Measurements from ENCODE around the gene RPN2.

RPN2 gene

DNA sequence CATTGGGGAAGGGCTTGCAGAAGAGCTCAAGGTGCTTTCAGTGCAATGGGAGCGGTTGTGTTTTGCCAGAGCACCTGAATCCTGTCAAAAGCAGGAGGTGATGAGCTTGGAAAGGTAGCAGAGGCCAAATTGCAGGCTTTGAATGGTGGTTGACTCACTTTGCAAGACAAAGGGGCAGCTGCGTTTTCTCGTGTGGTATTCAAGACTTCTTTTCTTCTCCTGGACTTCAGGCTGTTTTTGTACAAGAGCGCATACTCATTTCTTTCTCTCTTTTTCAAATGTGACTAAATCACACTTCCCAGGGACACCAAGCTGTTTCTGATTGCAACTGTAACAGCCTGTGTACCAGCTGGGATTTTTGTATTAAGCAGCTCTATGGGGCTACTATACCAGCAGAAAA lies 50.2 kb downstream of the RPN2 start:
- TF ChIP-seq, protein P1, sequence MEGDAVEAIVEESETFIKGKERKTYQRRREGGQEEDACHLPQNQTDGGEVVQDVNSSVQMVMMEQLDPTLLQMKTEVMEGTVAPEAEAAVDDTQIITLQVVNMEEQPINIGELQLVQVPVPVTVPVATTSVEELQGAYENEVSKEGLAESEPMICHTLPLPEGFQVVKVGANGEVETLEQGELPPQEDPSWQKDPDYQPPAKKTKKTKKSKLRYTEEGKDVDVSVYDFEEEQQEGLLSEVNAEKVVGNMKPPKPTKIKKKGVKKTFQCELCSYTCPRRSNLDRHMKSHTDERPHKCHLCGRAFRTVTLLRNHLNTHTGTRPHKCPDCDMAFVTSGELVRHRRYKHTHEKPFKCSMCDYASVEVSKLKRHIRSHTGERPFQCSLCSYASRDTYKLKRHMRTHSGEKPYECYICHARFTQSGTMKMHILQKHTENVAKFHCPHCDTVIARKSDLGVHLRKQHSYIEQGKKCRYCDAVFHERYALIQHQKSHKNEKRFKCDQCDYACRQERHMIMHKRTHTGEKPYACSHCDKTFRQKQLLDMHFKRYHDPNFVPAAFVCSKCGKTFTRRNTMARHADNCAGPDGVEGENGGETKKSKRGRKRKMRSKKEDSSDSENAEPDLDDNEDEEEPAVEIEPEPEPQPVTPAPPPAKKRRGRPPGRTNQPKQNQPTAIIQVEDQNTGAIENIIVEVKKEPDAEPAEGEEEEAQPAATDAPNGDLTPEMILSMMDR (IDR thresholded peaks at IDR 0.05; ENCODE audit: low read depth, low read length): no peak
- DNase-seq (ENCODE audit: low read depth, low spot score): no peak
- in situ Hi-C loops (cut with HindIII; ENCODE audit: low sequenced_read_pairs): no loop called here
- no peak overlapping the region for H3K4me3 ChIP-seq (ENCODE audit: low read depth, low read length)

DNA sequence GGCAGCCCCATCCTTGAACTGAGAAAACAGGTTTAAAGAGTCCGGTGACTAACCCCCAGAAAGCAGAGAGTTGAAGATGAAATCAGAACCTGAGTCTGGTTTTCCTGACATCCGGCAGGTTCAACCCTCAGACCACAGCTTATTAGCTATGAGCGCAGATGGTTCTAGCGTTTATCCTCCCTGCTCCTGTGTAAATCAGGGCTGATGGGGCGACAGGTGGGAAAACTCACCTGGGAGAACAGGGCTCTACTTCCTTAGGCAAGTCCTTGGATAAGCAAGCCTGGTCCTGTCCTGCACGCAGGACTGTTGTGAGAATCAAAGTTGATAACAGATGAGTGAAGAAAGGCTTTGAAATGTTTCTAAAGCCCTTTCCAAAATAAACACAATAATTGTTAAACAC lies 51.1 kb downstream of the RPN2 start:
- DNase-seq (ENCODE audit: low read depth, low spot score): no peak
- no peak overlapping the region for H3K4me3 ChIP-seq (ENCODE audit: low read depth, low read length)
- TF ChIP-seq, protein P1 (IDR thresholded peaks at IDR 0.05; ENCODE audit: low read depth, low read length): no peak
- in situ Hi-C loops (cut with HindIII; ENCODE audit: low sequenced_read_pairs): no loop called here

DNA sequence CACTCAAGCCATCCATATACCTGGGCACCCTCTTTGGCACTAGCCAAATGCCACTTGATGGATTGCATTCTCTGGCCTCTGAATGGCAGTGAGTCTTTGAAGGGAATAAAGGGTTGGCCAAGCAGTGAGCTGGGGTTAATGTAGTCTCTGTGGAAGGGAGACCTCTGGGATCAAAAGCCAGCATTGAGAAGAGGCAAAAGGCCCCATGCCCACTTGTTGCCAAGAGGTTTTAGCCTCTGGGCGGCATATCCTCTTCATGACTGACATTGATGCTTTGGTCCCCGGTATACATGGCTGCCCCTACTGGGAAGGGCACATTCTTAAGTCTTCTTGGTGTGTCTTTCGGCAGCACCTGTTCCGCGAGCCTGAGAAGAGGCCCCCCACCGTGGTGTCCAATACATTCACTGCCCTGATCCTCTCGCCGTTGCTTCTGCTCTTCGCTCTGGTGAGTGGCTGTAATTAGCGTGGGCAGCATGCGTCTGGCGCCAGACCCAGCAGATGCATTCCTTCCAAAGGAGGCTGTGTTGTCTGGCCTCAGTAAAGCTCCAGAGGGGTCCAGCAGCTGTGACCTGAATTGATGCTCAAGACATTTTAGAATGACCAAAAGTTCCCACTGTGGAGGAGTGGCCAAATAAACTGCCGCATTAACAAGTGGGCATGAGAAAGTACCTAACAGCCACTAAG lies 53.0 kb downstream of the RPN2 start:
- in situ Hi-C loops (cut with HindIII; ENCODE audit: low sequenced_read_pairs): no loop called here
- TF ChIP-seq, protein P1 (IDR thresholded peaks at IDR 0.05; ENCODE audit: low read depth, low read length): no peak
- no peak for DNase-seq (ENCODE audit: low read depth, low spot score)
- no peak overlapping the region for H3K4me3 ChIP-seq (ENCODE audit: low read depth, low read length)

DNA sequence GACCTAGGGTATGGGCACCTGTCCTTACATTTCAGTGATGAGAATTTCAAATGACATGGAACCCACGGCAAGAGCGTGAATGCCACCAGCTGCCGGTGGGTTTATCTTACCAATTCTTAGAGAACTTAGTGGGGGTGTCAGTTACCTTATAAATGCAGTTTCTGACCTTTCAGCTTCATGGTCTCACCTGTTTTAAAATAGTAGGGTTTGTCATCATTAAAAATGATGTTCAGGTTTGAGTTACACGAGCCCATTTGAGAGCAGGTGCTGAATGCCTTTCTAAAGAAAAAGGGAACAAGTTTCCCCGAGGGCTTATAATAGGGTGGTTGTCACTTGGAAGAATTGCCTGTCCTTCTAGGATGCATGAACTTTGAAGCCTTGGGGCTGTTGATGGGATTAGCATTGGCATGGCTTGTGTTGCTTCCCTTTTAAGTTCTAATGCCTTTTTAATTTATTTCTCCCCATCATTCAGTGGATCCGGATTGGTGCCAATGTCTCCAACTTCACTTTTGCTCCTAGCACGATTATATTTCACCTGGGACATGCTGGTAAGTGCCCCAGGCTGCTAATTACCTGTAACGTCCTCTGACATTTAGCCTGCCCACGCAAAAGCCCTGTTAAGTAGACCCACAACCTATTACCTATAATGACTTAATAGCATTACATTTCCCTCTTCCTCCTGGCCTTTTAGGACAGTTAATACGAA lies 54.6 kb downstream of the RPN2 start:
- no peak overlapping the region for H3K4me3 ChIP-seq (ENCODE audit: low read depth, low read length)
- TF ChIP-seq, protein P1 (IDR thresholded peaks at IDR 0.05; ENCODE audit: low read depth, low read length): no peak
- in situ Hi-C loops (cut with HindIII; ENCODE audit: low sequenced_read_pairs): no loop called here

DNA sequence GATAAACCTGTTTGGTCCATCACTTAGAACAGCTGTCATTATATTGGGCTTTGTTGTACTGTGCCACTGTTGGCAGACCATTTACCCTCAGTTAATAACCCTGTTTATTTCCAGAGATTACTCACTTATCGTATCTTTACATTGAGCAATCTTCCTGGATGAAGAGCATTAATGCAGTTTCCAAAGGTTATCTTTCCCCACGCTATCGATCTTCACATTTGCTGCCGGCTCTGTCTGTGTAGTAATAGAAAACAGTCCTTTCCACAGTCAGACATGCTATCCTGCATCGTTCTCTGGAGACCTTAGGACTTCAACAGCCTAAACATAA lies 55.1 kb downstream of the RPN2 start:
- in situ Hi-C loops (cut with HindIII; ENCODE audit: low sequenced_read_pairs): no loop called here

More for the DNA sequence above, 54.6 kb downstream of the RPN2 start:
- no peak for DNase-seq (ENCODE audit: low read depth, low spot score)

DNA sequence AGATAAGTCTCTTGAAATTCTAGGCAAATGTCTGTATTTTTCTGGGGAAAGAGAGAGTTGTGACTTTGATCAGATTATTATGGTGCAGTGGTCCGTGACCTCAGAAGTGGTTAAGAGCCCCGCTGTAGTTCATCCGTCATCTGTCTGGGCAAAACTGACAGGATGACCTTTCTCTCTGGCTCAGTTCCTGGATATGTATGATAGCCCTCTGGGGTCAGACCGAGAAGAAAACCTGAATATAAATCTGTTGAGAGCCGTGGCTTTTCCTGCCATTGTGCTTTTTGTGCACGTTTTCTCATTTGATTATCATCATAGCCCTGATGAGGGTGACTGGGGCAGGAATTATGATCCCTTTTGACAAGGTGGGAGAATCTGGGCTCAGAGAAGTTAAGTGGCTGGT lies 55.9 kb downstream of the RPN2 start:
- TF ChIP-seq, protein P1 (IDR thresholded peaks at IDR 0.05; ENCODE audit: low read depth, low read length): no peak
- in situ Hi-C loops (cut with HindIII; ENCODE audit: low sequenced_read_pairs): no loop called here
- H3K4me3 ChIP-seq (ENCODE audit: low read depth, low read length): no peak overlapping the region
- no peak for DNase-seq (ENCODE audit: low read depth, low spot score)

More for the DNA sequence above, 55.1 kb downstream of the RPN2 start:
- no peak for DNase-seq (ENCODE audit: low read depth, low spot score)
- TF ChIP-seq, protein P1 (IDR thresholded peaks at IDR 0.05; ENCODE audit: low read depth, low read length): no peak
- H3K4me3 ChIP-seq (ENCODE audit: low read depth, low read length): no peak overlapping the region
